ENCODE measurements around the gene IL4I1.

IL4I1 gene

DNA sequence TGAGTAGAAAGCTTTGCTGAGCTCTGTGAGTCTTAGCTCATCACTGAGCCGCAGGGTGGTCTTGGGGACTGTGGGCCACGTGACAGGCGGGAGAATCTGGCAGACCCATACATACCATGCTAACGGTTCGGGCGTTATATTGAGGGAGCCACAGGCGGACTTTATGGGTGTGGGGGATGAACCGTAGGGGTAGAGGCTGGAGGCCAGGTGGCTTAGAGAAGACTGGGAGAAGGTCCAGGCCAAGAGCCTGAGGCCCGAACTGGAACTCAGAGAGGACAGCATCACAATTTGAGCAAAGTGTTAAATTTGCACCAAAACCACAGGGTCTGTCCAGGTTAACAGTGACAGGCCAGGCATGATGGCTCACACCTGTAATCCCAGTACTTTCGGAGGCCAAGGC lies 17.0 kb upstream of the IL4I1 start:
- no peaks in the 10 kb centered on the region for H3K9me3 ChIP-seq (ENCODE audit: insufficient read depth, low read length)
- peaks cover 86% of the 10 kb centered on the region for H3K36me3 ChIP-seq (ENCODE audit: insufficient read depth, insufficient read length, low read length)
- H3K27me3 ChIP-seq (ENCODE audit: insufficient read depth, insufficient read length) = no peaks in the 10 kb centered on the region
- DNase-seq (ENCODE audit: low read depth, low spot score) = no peak
- peaks cover 6% of the 10 kb centered on the region for H3K4me1 ChIP-seq (ENCODE audit: insufficient read depth, insufficient read length)
- no peak overlapping the region for H3K9ac ChIP-seq (ENCODE audit: insufficient read length, low read depth)
- no peak overlapping the region for H3K4me3 ChIP-seq (ENCODE audit: insufficient read length, low read depth)
- no peak for TF ChIP-seq SUZ12 (IDR thresholded peaks at IDR 0.05; ENCODE audit: extremely low read depth, insufficient read depth, insufficient read length)
- TF ChIP-seq ZNF274 (IDR thresholded peaks at IDR 0.05; ENCODE audit: low read depth, low read length) = no peak
- no peak for TF ChIP-seq YY1 (IDR thresholded peaks at IDR 0.05; ENCODE audit: insufficient read depth, insufficient read length)

DNA sequence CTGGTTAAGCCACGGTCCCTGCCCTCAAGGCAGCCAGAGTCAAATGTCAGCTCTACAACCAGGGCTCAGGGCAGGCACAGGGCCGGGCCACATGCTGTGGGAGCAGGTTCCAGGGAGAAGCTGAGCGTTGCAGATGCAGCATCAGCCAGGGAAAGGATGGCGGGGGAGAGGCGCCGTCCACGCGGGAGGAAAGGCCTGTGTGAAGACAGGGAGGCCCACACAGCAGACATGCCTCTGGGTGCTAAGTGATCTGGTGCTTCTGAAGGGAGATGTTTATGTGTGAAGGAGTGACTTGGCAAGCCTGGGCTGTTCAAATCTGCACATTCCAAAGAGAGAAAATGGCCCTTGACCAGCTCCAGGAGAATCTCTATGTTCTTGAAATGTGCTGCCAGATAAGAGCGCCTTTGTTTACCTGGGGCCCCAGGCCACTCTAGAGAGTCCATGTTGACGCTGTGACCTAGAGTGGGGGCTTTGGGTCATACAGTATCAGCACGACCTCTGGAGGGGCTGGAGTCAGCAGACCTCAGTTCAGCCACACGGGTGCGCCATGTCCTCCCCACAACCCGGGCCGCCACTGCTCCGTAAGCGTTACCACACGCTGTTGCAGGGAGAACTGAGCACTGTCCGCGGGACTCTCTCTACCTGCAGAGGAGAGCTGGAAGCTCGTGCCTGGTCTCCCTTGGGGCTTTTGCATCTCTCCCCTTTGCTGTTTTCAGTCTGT lies 16.4 kb upstream of the IL4I1 start:
- H3K4me1 ChIP-seq (ENCODE audit: insufficient read depth, insufficient read length) = peaks cover 9% of the 10 kb centered on the region

DNA sequence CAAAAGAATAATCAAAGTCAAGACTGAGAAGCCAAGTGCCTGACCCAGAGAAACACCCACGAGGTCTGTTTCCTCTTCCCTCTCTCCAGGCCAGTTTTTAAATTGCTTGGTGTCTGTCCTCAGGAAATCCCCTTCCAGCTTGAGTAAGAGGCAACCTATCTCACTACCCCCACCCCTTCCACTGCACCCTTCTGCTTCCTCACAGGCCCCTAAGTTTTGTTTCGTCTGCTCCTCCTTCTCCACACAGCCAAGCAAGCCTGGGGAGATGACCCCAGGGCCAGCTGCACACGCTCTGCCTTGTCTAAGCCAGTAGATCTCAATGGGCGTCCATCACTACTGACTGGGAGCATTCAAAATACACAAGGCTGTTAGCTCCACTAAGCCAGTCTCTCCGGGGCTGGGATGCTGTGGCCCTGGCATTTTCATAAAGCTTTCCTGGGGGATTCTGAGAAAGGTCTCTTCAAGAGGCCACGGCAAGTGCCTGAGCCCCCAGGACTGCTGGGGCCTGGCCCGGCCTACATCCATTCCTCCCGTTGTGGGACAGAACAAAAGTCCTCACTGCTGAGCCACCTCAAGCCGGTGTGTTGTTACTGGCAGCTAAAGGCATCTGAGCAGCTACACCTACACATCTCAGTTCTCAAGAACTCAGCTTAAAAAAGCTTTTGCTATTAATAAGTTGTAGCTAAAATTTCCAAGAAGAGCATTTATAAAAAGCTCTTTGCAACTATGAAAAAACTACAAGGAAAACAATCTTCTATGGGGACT lies 14.9 kb upstream of the IL4I1 start:
- H3K4me1 ChIP-seq (ENCODE audit: insufficient read depth, insufficient read length) = peaks cover 17% of the 10 kb centered on the region

More for the DNA sequence above, 16.4 kb upstream of the IL4I1 start:
- no peak for TF ChIP-seq SUZ12 (IDR thresholded peaks at IDR 0.05; ENCODE audit: extremely low read depth, insufficient read depth, insufficient read length)
- no peak for TF ChIP-seq YY1 (IDR thresholded peaks at IDR 0.05; ENCODE audit: insufficient read depth, insufficient read length)
- no peak for TF ChIP-seq ZNF274 (IDR thresholded peaks at IDR 0.05; ENCODE audit: low read depth, low read length)
- no peak overlapping the region for H3K9ac ChIP-seq (ENCODE audit: insufficient read length, low read depth)
- no peak for DNase-seq (ENCODE audit: low read depth, low spot score)
- H3K4me3 ChIP-seq (ENCODE audit: insufficient read length, low read depth) = no peak overlapping the region
- H3K36me3 ChIP-seq (ENCODE audit: insufficient read depth, insufficient read length, low read length) = peaks cover 87% of the 10 kb centered on the region
- H3K27me3 ChIP-seq (ENCODE audit: insufficient read depth, insufficient read length) = no peaks in the 10 kb centered on the region
- no peaks in the 10 kb centered on the region for H3K9me3 ChIP-seq (ENCODE audit: insufficient read depth, low read length)

DNA sequence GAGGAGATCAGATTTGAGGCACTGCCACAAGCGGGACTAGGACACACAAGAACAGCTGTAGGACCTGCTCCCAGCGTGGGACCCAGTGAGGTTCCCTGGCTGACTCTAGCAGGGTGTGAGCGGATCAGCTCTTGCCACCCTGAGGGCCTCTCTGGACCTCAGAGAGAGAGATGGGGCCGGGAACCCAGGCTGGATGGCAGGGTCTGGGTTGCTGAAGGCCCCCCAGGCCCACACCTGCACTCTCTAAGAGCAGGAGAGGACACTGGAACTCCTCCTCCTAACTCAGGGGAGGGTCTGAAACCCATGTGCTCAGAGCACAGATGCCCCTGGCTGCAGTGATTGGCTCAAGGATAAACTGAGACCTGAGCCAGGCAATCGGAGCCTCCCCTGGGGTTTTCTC lies 13.5 kb upstream of the IL4I1 start:
- no peaks in the 10 kb centered on the region for H3K27me3 ChIP-seq (ENCODE audit: insufficient read depth, insufficient read length)
- DNase-seq (ENCODE audit: low read depth, low spot score) = no peak
- TF ChIP-seq SUZ12 (IDR thresholded peaks at IDR 0.05; ENCODE audit: extremely low read depth, insufficient read depth, insufficient read length) = no peak
- TF ChIP-seq YY1 (IDR thresholded peaks at IDR 0.05; ENCODE audit: insufficient read depth, insufficient read length) = no peak
- TF ChIP-seq ZNF274 (IDR thresholded peaks at IDR 0.05; ENCODE audit: low read depth, low read length) = no peak
- H3K9me3 ChIP-seq (ENCODE audit: insufficient read depth, low read length) = no peaks in the 10 kb centered on the region
- H3K4me1 ChIP-seq (ENCODE audit: insufficient read depth, insufficient read length) = peaks cover 17% of the 10 kb centered on the region
- H3K4me3 ChIP-seq (ENCODE audit: insufficient read length, low read depth) = no peak overlapping the region
- H3K36me3 ChIP-seq (ENCODE audit: insufficient read depth, insufficient read length, low read length) = peaks cover 80% of the 10 kb centered on the region
- H3K9ac ChIP-seq (ENCODE audit: insufficient read length, low read depth) = no peak overlapping the region

More for the DNA sequence above, 14.9 kb upstream of the IL4I1 start:
- no peaks in the 10 kb centered on the region for H3K27me3 ChIP-seq (ENCODE audit: insufficient read depth, insufficient read length)
- DNase-seq (ENCODE audit: low read depth, low spot score) = no peak
- peaks cover 88% of the 10 kb centered on the region for H3K36me3 ChIP-seq (ENCODE audit: insufficient read depth, insufficient read length, low read length)
- no peak overlapping the region for H3K9ac ChIP-seq (ENCODE audit: insufficient read length, low read depth)
- TF ChIP-seq YY1 (IDR thresholded peaks at IDR 0.05; ENCODE audit: insufficient read depth, insufficient read length) (no peak), ZNF274 (IDR thresholded peaks at IDR 0.05; ENCODE audit: low read depth, low read length) (no peak), SUZ12 (IDR thresholded peaks at IDR 0.05; ENCODE audit: extremely low read depth, insufficient read depth, insufficient read length) (no peak)
- no peaks in the 10 kb centered on the region for H3K9me3 ChIP-seq (ENCODE audit: insufficient read depth, low read length)
- H3K4me3 ChIP-seq (ENCODE audit: insufficient read length, low read depth) = no peak overlapping the region

DNA sequence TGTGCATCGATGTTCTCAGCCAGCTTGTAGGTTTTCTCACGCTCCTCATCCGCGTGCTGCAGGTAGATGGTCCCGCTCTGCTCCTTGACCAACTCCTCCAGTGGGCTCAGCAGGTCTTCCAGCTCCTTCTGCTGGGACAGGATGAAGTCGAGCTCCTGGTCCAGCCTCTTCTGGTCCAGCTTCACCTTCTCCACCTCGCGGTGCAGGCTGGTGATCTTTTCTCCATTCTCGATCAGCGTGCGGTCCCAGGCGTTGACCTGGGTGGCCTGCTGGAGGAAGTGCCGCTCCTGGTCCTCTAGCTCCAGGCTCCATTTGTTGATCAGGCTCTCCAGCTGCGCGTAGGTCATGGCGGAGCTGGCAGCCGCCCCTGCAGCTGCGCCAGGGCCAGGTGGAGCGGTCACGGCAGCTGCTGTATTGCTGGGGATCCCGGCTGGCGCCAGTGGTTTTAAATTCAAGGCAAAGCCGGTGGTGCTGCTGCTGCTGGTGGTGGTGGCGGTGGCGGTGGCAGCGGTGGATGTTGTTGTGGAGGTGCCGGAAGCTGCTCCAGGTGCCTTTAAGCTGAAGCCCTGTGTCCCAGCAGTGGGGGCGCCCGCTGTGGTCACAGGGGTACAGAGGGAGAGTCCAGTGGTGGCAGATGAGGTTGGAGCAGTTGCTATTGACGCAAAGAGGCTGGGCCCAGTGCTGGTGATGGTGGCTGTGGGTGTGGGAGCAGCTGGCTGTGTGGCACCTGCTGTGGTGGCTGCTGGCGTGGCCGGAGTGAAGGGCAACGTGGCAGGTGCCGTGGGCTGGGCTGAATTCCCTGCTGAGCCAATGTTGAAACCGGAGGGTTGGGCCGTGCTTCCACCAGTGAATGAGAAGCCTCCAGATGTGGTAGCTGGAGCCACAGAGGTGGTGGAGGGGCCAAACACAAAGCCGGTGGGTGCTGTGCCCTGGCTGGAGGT lies 12.1 kb upstream of the IL4I1 start:
- Histone ChIP-seq H3K36me3 (ENCODE audit: insufficient read depth, insufficient read length, low read length) (peaks cover 68% of the 10 kb centered on the region), H3K9me3 (ENCODE audit: insufficient read depth, low read length) (no peaks in the 10 kb centered on the region), H3K4me1 (ENCODE audit: insufficient read depth, insufficient read length) (peaks cover 17% of the 10 kb centered on the region), H3K4me3 (ENCODE audit: insufficient read length, low read depth) (no peak overlapping the region), H3K27me3 (ENCODE audit: insufficient read depth, insufficient read length) (no peaks in the 10 kb centered on the region), H3K9ac (ENCODE audit: insufficient read length, low read depth) (no peak overlapping the region)
- TF ChIP-seq YY1 (IDR thresholded peaks at IDR 0.05; ENCODE audit: insufficient read depth, insufficient read length) = no peak
- DNase-seq (ENCODE audit: low read depth, low spot score) = no peak

DNA sequence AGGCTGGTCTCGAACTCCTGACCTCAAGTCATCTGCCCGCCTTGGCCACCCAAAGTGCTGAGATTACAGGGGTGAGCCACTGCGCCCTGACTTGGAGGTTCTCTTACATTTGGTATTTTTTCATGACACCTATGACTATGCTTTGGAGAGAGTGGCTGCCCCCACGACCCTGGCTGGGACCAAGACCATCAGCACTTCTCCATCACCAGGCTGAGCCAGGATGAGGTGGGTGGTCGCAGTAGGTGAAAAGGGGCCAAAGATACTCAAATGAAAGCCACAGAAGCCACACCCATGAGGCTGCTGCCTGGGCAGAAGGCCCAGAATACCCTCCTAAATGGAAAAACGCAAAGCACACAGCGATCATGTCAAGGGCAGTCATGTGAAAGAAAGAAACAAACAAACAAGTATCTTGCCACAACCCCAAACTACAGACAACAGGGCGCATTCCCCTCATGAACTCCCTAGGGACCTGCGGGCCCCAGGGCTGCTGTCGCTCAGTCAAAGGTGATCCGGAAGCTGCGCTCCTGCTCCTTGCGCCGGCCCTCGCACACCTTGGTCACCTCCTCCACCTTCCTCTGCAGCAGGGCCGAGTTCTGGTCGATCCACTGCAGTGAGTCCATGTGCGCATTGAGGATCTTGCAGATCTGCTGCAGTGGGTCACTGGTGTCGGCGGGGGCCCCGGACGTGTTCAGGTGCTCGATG lies 11.2 kb upstream of the IL4I1 start:
- Histone ChIP-seq H3K4me3 (ENCODE audit: insufficient read length, low read depth) (no peak overlapping the region), H3K36me3 (ENCODE audit: insufficient read depth, insufficient read length, low read length) (peaks cover 59% of the 10 kb centered on the region), H3K9ac (ENCODE audit: insufficient read length, low read depth) (no peak overlapping the region), H3K27me3 (ENCODE audit: insufficient read depth, insufficient read length) (no peaks in the 10 kb centered on the region), H3K4me1 (ENCODE audit: insufficient read depth, insufficient read length) (peaks cover 16% of the 10 kb centered on the region), H3K9me3 (ENCODE audit: insufficient read depth, low read length) (no peaks in the 10 kb centered on the region)
- TF ChIP-seq ZNF274 (IDR thresholded peaks at IDR 0.05; ENCODE audit: low read depth, low read length) = no peak
- no peak for TF ChIP-seq SUZ12 (IDR thresholded peaks at IDR 0.05; ENCODE audit: extremely low read depth, insufficient read depth, insufficient read length)
- no peak for TF ChIP-seq YY1 (IDR thresholded peaks at IDR 0.05; ENCODE audit: insufficient read depth, insufficient read length)
- DNase-seq (ENCODE audit: low read depth, low spot score) = no peak
